OCI-M2 (cell line): ENCODE measurements around the gene FRRS1L.

ENCODE experiments used
- DNase-seq: peaks from one replicate; lab custom pipeline; 2025; ENCODE audit not compliant: unreplicated experiment; lab: John Stamatoyannopoulos, UW

Gene FRRS1L

DNA sequence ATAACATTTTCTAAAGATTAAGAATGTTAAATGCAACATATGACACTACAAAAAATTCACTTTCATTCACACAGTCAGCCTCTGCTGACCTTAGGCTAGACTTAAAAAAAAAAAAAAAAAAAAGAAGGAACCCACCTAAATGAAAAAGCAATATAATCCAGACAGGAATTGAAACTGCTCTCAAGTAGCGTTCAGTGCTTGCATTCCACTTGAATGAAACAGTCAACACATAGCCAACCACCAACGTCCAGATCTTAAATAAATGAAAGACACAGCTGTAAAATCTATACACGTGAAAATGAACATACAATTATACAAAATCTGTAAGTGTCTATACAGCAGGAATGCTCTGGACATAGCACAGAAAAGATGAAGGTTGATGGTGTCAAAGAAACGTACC, 58.7 kb downstream of the FRRS1L start:
- DNase-seq, result no peak

DNA sequence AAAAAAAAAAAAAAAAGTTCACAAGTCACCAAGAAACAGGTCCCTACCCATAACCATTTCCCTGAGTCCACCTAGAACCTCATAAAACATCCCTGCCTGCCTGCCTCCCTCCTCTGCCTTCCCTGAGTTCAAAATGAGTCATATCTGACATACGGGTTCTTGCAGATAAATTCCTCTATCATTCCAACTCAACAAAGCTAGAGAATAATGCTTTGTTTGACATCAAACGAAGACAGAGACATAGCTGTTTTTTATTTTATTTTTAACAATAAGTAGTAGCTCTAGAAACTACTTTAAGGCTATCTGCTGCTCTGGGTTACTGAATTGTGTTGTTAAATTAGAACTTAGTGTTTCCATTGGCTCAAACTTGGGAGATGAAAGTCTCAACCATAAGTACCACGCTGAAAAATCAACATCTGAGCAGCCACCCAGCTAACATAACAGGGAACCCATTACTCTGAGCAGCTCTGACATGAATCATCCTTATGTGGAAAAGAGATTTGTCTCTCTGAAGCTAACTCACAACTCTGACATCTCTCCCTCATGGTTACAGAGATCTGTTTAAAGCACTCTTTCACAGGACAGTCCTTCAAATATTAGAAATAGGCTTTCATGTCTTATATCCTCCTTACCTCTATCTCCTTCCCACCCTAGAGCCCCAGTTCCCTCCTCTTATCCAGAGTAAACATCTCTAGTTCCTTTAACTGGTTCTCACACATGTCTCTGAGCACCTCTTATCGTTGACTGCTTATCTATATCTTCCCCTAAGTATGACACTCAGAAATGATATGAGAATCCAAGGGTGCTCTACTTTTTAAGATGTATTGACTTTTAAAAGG, 59.4 kb downstream of the FRRS1L start:
- peak; percentile 77 for DNase-seq

GRCh38 chr9:109101810-109102209, 65.2 kb downstream of the FRRS1L start:
- no peak for DNase-seq

GRCh38 chr9:109101202-109101595, 65.8 kb downstream of the FRRS1L start:
- no peak for DNase-seq

DNA sequence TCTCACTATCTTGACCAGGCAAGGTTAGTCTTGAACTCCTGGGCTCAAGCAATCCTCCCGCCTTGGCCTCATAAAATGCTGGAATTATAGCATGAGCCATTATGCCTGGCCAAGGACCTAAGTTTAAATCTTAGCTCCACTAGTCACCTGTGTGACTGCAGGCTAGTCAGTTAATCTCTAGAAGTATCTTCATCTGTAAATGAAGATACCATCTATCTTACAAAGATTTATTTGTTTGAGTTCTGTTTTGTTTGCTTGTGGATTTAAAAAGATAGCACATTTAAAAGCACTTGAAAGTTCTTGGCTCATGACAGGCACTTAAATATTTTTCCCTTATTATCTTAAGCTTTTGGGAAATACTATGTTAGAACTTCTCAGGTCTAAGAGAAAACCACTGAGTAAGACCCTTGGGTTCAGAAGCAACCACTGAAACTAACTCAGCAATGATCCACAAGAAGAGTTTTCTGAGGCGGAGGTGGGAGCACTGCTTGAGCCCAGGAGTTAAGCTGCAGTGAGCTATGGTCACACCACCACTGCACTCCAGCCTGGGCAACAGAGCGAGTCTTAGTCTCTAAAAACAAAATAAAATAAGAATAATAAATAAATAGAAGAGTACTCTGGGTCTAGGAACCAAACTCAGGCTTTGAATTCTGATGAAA, 66.4 kb downstream of the FRRS1L start:
- no peak for DNase-seq

- DNase-seq, result no peak
These were observed 68.1 kb downstream of the FRRS1L start for GRCh38 chr9:109098960-109099308.

GRCh38 chr9:109098171-109098959, 68.7 kb downstream of the FRRS1L start:
- DNase-seq, result no peak

DNA sequence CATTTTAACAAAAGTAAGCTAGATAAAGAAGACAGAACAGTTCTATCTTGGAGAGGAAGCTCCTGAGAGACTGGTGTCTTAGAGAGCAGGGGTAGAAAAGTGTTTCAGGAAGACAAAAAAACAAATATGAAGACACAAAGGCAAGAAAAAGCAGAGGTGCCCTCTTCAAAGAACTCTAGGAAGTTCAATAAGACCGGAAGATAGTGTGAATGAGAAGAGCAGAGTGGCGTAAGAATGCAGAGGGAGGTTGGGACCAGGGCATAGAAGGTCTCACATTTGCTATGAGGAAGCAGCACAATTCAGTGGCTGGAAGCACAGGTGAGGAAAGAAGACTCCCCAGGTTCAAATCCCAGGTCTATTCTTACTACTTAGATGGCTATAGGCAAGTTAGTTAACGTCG, 69.9 kb downstream of the FRRS1L start:
- no peak for DNase-seq

DNA sequence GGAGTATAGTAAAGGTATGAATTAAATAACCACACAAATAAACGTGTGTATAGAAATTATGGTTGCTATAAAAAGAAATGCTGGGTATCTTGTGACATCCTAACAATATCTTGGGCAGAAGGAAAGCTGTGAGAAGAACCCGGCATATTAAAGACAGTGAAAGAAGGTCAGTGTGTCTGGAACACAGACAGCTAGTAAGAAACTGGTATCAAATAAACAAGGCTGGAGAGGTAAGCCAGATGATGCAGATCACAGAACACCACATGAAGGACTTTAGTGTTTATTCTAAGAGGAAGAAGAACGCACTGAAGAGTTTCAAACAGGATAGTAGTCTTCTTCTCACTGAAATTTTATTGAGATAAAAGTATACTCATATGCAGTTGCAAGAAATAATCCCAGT, 71.7 kb downstream of the FRRS1L start:
- DNase-seq, result no peak

GRCh38 chr9:109094268-109094667, 72.8 kb downstream of the FRRS1L start:
- no peak for DNase-seq

DNA sequence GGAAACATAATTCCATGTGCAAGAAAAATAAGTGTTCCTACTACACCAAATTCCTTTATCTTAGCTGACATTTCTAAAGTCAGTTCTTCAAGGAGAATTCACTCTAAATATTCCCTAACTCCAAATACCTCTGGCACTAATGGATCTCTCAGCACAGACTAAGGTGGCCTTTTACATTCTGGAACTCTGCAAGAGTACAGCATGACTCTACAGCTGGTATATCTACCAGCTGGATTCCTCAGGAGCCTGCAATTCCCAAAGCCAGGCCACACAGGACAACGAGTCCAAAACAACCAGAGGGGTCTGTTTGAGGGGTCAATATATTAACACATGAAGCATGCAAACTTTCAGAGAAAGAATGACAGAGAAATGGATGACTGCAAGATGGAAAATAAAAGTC, 74.5 kb downstream of the FRRS1L start:
- DNase-seq, result no peak

- DNase-seq, result no peak
These were observed 74.9 kb downstream of the FRRS1L start for GRCh38 chr9:109092051-109092580.

- DNase-seq, result no peak
These were observed 78.8 kb downstream of the FRRS1L start for GRCh38 chr9:109088221-109088620.

DNA sequence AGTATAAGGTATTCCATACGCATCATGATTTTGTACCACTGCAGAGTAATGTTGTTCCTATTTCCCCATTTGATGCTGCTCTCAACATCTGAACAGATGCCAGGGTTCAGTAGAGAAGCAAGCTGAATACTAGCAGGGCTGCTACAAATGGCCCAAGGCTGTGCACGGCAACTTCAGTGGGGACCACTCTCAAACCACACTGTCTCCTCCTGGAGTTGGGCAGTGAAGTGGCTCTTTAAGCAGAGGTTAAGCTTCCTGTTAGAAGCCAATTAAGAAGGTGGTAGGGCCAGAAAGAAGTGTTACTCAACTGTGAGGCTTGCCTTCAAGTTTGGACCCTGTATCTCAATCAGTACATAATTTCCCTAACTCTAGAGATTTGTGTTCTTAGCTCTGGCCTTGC, 79.3 kb downstream of the FRRS1L start:
- no peak for DNase-seq

- no peak for DNase-seq
These were observed 80.8 kb downstream of the FRRS1L start for GRCh38 chr9:109086221-109086620.

DNA sequence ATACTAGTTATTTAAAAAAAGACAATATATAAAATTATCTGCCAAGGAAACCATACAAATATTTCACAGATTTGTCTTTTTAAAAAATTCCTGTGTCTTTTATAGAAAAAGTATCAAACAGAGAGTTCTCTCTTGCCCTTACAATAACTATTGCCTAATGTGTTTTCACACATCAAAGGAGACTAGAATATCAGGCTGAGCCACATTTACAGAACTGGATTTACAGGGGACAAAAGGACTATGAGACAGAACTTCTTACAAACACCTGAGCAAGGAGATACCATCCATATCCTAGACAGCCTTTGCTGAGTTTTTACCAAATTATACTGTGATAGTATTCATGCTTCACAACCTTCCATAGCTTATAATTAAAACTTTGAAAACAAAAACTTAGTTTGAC, 81.5 kb downstream of the FRRS1L start:
- DNase-seq, result no peak

DNA sequence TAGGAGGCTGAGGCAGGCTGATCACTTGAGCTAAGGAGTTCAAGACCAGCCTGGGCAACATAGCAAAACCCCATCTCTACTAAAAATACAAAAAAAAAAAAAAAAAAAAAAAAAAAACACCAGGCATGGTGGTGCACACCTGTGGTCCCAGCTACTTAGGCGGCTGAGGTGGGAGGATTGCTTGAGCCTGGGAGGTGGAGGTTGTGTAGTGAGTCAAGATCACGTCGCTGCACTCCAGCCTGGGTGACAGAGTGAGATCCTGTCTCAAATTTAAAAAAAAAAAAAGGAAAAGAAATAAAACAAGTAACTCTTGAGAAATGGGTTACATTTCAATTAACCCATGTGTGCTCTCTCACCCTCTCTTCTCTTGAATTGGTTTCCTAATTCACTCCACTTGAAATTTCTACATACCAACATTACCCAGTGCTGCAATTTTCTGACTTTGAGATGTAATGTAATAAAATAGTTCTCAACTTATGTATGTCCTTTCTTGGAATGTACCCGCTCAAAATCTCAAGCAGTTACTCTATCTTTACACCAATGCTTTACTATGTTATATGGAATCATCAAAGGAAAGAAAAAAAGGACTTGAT, 83.1 kb downstream of the FRRS1L start:
- DNase-seq, result no peak

GRCh38 chr9:109083141-109083540, 83.9 kb downstream of the FRRS1L start:
- no peak for DNase-seq

DNA sequence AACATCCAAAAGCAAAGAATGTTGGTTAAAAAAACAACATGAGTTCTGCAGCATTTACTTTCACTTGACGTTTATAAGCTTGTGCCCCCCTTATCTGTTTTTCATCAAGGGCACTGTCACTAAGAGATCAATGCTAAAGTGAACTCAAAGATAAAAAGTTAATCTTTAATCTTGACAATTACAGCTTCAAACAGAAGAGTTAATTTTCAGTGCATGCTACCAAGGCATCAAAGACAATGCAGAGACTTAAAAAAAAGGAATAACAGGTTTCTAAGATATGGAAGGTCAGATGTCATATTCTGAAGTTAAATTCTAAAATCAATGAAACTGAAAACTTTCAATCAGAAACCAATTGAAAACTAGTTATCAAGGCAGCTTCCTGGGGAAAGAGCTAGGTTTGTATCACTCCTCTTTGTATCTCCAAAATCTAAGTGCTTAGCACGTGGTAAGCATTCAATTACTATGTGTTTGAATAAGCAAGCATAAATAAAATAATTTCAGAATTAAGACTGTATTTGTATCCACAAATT, 84.9 kb downstream of the FRRS1L start:
- no peak for DNase-seq
